ENCODE results near the gene TIMP2.

Gene TIMP2

GRCh38 chr17:78804777-78805176, 120.4 kb downstream of the TIMP2 start:
- no peak for DNase-seq

- DNase-seq = no peak
These were observed 121.9 kb downstream of the TIMP2 start for GRCh38 chr17:78803186-78803845.

Measured in NK-92 treated with Interleukin-12 subunit alpha and Interleukin-12 subunit beta, amount 100 ng/mL, for 24 hours (cell line).